ENCODE results near the gene TNIP3.

- TF ChIP-seq ZBED1 (IDR thresholded peaks at IDR 0.05) (no peak), SAP30 (IDR thresholded peaks at IDR 0.05; ENCODE audit: borderline replicate concordance, insufficient read depth, low read depth, low read length, poor library complexity, severe bottlenecking) (no peak), CEBPB (tag; IDR thresholded peaks at IDR 0.05) (no peak), CREB1 (IDR thresholded peaks at IDR 0.05) (no peak), CREB1 (CRISPR knock-in tag; IDR thresholded peaks at IDR 0.05) (no peak), RAD21 (CRISPR knock-in tag; conservative IDR thresholded peaks at IDR 0.05 in 1 of 2, IDR thresholded peaks at IDR 0.05 in 1 of 2) (no peak), NFIX (CRISPR knock-in tag; IDR thresholded peaks at IDR 0.05; ENCODE audit: low read depth) (no peak), TCF7 (IDR thresholded peaks at IDR 0.05; ENCODE audit: borderline replicate concordance) (no peak), POLR2AphosphoS5 (IDR thresholded peaks at IDR 0.05; ENCODE audit: control insufficient read depth, insufficient read depth, low read depth, low read length) (no peak), CTBP1 (IDR thresholded peaks at IDR 0.05; ENCODE audit: borderline replicate concordance) (no peak), HNRNPUL1 (IDR thresholded peaks at IDR 0.05; ENCODE audit: low read length) (no peak), NFIC (IDR thresholded peaks at IDR 0.05) (no peak), ZFP30 (CRISPR knock-in tag; IDR thresholded peaks at IDR 0.05; ENCODE audit: borderline replicate concordance) (no peak), ARID4B (CRISPR knock-in tag; IDR thresholded peaks at IDR 0.05) (no peak)
Measured at GRCh38 chr4:121096191-121096590, 67.9 kb downstream of the TNIP3 start.

All from K562 (cell line).